SKM-1 treated with dmso at 0.1 percent for 144 hours (cell line): ENCODE measurements around the gene CAPN10.
"Not testable (repeated sequence)": the region's sequence is repeated elsewhere in the genome, so short reads cannot be mapped to it uniquely, and the experiment has no call there.

Source experiments
- DNase-seq: peaks from one replicate; lab custom pipeline; 2025; ENCODE audit not compliant: unreplicated experiment; lab: John Stamatoyannopoulos, UW

CAPN10 gene

GRCh38 chr2:240586198-240586918 is at the start of gene CAPN10:
Gene CAPN10 (plus strand): TSS chr2:240586734. CDS start chr2:240586912, 178 bp downstream.
- peak; percentile 90 for DNase-seq

GRCh38 chr2:240538031-240538780 is 48.3 kb upstream of the CAPN10 start:
- no peak for DNase-seq

- not testable (repeated sequence) for DNase-seq
These were observed 47.4 kb upstream of the CAPN10 start for GRCh38 chr2:240539101-240539500.

- no peak for DNase-seq
These were observed 46.6 kb upstream of the CAPN10 start for GRCh38 chr2:240539906-240540305.

- DNase-seq = no peak
These were observed 35.2 kb upstream of the CAPN10 start for GRCh38 chr2:240551288-240551687.

GRCh38 chr2:240551811-240552210 is 34.7 kb upstream of the CAPN10 start:
- DNase-seq = no peak

- DNase-seq = no peak
These were observed 32.5 kb upstream of the CAPN10 start for GRCh38 chr2:240553956-240554480.

GRCh38 chr2:240554767-240555493 is 31.6 kb upstream of the CAPN10 start:
- DNase-seq = no peak

GRCh38 chr2:240555541-240556250 is 30.8 kb upstream of the CAPN10 start:
- no peak for DNase-seq

- peak; percentile 58 for DNase-seq
These were observed 29.9 kb upstream of the CAPN10 start for GRCh38 chr2:240556553-240557100.

GRCh38 chr2:240557101-240557751 is 29.3 kb upstream of the CAPN10 start:
- no peak for DNase-seq

GRCh38 chr2:240557808-240558207 is 28.7 kb upstream of the CAPN10 start, which contains the start of gene ANKMY1:
Gene ANKMY1 (minus strand): TSS chr2:240557988. CDS start chr2:240557335, 653 bp downstream.
- DNase-seq = no peak

- no peak for DNase-seq
These were observed 28.2 kb upstream of the CAPN10 start for GRCh38 chr2:240558236-240558761.

GRCh38 chr2:240559286-240559685 is 27.2 kb upstream of the CAPN10 start:
- no peak for DNase-seq

- peak; percentile 89 for DNase-seq
These were observed 26.5 kb upstream of the CAPN10 start, which contains the start of gene DUSP28 for GRCh38 chr2:240560084-240560479. Gene DUSP28 (plus strand): TSS chr2:240560357. CDS start chr2:240560685, 328 bp downstream.

- DNase-seq = peak; percentile 90
These were observed 25.8 kb upstream of the CAPN10 start for GRCh38 chr2:240560480-240561324.

GRCh38 chr2:240561325-240561971 is 25.1 kb upstream of the CAPN10 start:
- DNase-seq = no peak

- not testable (repeated sequence) for DNase-seq
These were observed 23.3 kb upstream of the CAPN10 start for GRCh38 chr2:240563231-240563630.
